ENCODE results near the gene FPR2. TPM values are rescaled to one million over a fixed set of nuclear protein-coding genes. Genes with fewer than 3 reads are reported as not detected.

Gene FPR2
- total and polyA plus RNA-seq, 2 of the 13 experiments (the other 11 are each of a cell fraction or from before 2014, with no cell fraction given) = not detected

DNA sequence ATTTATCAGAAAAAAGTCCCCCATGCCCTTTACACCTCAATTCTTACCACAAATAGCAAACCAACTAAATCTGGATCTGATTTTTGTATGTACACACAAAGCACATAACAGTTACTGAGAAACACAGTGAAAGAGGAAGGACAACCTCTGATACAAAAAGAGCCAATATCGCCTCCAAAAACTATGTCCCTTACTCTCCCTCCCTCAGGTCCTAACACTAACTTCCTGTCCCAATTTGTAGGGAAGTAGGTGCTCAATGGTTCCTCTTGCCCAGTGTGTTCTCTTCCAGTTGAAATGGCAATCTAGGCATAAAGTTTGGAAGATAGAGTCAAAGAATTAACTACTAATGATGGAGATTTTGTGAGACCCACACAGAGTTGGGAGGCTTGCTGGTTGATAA, 18.2 kb downstream of the FPR2 start (continued):
- TF ChIP-seq, protein P1, sequence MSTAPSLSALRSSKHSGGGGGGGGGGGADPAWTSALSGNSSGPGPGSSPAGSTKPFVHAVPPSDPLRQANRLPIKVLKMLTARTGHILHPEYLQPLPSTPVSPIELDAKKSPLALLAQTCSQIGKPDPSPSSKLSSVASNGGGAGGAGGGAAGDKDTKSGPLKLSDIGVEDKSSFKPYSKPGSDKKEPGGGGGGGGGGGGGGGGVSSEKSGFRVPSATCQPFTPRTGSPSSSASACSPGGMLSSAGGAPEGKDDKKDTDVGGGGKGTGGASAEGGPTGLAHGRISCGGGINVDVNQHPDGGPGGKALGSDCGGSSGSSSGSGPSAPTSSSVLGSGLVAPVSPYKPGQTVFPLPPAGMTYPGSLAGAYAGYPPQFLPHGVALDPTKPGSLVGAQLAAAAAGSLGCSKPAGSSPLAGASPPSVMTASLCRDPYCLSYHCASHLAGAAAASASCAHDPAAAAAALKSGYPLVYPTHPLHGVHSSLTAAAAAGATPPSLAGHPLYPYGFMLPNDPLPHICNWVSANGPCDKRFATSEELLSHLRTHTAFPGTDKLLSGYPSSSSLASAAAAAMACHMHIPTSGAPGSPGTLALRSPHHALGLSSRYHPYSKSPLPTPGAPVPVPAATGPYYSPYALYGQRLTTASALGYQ (CRISPR knock-in tag; IDR thresholded peaks at IDR 0.05) = no peak
- TF ChIP-seq, protein P2, sequence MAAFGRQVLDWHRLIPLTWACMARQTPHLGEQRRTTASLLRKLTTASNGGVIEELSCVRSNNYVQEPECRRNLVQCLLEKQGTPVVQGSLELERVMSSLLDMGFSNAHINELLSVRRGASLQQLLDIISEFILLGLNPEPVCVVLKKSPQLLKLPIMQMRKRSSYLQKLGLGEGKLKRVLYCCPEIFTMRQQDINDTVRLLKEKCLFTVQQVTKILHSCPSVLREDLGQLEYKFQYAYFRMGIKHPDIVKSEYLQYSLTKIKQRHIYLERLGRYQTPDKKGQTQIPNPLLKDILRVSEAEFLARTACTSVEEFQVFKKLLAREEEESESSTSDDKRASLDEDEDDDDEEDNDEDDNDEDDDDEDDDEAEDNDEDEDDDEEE (CRISPR knock-in tag; IDR thresholded peaks at IDR 0.05) = no peak

DNA sequence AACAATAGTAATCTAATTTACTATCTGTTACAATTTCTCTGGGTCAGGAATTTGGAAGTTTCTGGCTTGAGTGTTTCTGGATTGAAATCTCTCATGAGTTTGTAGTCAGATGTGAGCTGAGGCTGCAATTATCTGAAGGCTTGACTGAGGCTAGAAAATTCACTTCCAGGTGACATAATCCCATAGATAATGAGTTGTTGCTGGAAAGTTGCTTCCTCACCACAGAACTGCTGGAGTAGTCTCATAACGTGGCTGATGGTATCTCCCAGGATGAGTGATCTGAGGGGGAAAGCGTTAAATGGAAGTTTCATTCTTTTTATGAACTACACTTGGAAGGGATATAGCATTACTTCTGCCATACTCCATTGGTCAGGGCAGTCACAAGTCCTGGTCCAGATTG, 18.7 kb downstream of the FPR2 start:
- no TSS peak for BruUV-seq (replicated peaks)

DNA sequence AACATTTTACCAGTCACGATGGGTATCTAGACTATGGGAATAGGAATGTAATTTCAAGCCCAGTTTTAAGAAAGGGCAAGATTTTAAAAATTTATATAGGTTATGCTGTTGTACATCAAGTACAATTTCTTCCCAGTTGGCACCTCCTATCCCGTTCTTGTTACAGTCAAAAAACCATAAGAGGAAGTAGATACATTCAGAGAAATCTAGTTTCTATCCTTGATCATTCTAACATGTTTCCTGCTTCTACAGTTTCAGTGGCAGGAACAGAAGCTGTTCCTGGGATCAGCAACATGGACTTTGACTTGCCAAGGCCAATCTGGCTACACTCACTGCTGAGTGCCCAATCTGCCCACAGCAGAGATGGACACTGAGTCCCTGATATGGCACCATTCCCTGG, 19.3 kb downstream of the FPR2 start:
- no peak overlapping the region for H3K27ac ChIP-seq (ENCODE audit: extremely low read length, insufficient read depth, low read length)
- WGBS (ENCODE audit: low lambda C conversion rate) = 0% methylated on average over 2 of the region's 2 CpGs
- H3K79me2 ChIP-seq (ENCODE audit: insufficient read depth, low read length) = no peaks in the 10 kb centered on the region
- BruUV-seq (replicated peaks) = no TSS peak
- no peaks in the 10 kb centered on the region for H4K20me1 ChIP-seq (ENCODE audit: insufficient read depth, low read length)
- H3K27me3 ChIP-seq (ENCODE audit: control insufficient read depth in 1 of 2, insufficient read depth in 2 of 2, low read length in 2 of 2) = no peaks in the 10 kb centered on the region
- ChIA-PET POLR2A (no interaction called here), CTCF (ENCODE audit: low intra/inter-chr PET ratio, low total read pairs) (no interaction called here)
- H3K4me1 ChIP-seq (ENCODE audit: insufficient read depth, low read length) = no peaks in the 10 kb centered on the region
- in situ Hi-C loops (cut with HindIII; ENCODE audit: extremely low pct_ligation_motif_present, low pct_unique_long_range_greater_than_20kb) (no loop called here), intact Hi-C loops (cut with micrococcal nuclease; ENCODE audit: unreplicated experiment) (no loop called here)
- H3K9ac ChIP-seq (ENCODE audit: insufficient read depth, low read depth, low read length) = no peak overlapping the region
- FAIRE-seq = no peak
- H3K4me3 ChIP-seq (replicated peaks in 1 of 3; ENCODE audit: insufficient read depth in 1 of 3, low read depth in 2 of 3, low read length in 3 of 3) = no peak overlapping the region
- no peaks in the 10 kb centered on the region for H3K36me3 ChIP-seq (replicated peaks in 1 of 2; ENCODE audit: control insufficient read depth in 1 of 2, insufficient read depth in 2 of 2, low read length in 2 of 2)
- no peaks in the 10 kb centered on the region for H3K9me3 ChIP-seq (ENCODE audit: low read length)
- no peak for DNase-seq (ENCODE audit: low spot score)
- no peak for ATAC-seq
- H3K4me2 ChIP-seq (ENCODE audit: low read depth, low read length) = no peak overlapping the region
- no peak overlapping the region for H2AFZ ChIP-seq (ENCODE audit: low read length)
- TF ChIP-seq HCFC1 (IDR thresholded peaks at IDR 0.05; ENCODE audit: low read depth, low read length) = no peak
- TF ChIP-seq MED13 (CRISPR knock-in tag; IDR thresholded peaks at IDR 0.05) = no peak
- TF ChIP-seq, protein P3, sequence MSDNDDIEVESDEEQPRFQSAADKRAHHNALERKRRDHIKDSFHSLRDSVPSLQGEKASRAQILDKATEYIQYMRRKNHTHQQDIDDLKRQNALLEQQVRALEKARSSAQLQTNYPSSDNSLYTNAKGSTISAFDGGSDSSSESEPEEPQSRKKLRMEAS (IDR thresholded peaks at IDR 0.05) = no peak
- no peak for TF ChIP-seq ZNF607 (CRISPR knock-in tag; IDR thresholded peaks at IDR 0.05; ENCODE audit: borderline replicate concordance)
- TF ChIP-seq ZKSCAN1 (IDR thresholded peaks at IDR 0.05; ENCODE audit: low read length) = no peak
- no peak for TF ChIP-seq ZNF616 (CRISPR knock-in tag; IDR thresholded peaks at IDR 0.05; ENCODE audit: low read depth)
- no peak for TF ChIP-seq RFX1 (IDR thresholded peaks at IDR 0.05)
- TF ChIP-seq, protein P4, sequence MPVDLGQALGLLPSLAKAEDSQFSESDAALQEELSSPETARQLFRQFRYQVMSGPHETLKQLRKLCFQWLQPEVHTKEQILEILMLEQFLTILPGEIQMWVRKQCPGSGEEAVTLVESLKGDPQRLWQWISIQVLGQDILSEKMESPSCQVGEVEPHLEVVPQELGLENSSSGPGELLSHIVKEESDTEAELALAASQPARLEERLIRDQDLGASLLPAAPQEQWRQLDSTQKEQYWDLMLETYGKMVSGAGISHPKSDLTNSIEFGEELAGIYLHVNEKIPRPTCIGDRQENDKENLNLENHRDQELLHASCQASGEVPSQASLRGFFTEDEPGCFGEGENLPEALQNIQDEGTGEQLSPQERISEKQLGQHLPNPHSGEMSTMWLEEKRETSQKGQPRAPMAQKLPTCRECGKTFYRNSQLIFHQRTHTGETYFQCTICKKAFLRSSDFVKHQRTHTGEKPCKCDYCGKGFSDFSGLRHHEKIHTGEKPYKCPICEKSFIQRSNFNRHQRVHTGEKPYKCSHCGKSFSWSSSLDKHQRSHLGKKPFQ (CRISPR knock-in tag; IDR thresholded peaks at IDR 0.05; ENCODE audit: insufficient replicate concordance) = no peak
- no peak for TF ChIP-seq ZNF343 (CRISPR knock-in tag; IDR thresholded peaks at IDR 0.05)
- no peak for TF ChIP-seq IKZF4 (CRISPR knock-in tag; IDR thresholded peaks at IDR 0.05; ENCODE audit: borderline replicate concordance, low read depth, not compliant biosample characterization)
- TF ChIP-seq ARNTL (CRISPR knock-in tag; IDR thresholded peaks at IDR 0.05) = no peak

More for the DNA sequence above, 18.7 kb downstream of the FPR2 start:
- no peak for DNase-seq (ENCODE audit: low spot score)
- H3K4me3 ChIP-seq (replicated peaks in 1 of 3; ENCODE audit: insufficient read depth in 1 of 3, low read depth in 2 of 3, low read length in 3 of 3) = no peak overlapping the region
- in situ Hi-C loops (cut with HindIII; ENCODE audit: extremely low pct_ligation_motif_present, low pct_unique_long_range_greater_than_20kb) = no loop called here
- ChIA-PET POLR2A (no interaction called here), CTCF (ENCODE audit: low intra/inter-chr PET ratio, low total read pairs) (no interaction called here)
- no peak overlapping the region for H3K27ac ChIP-seq (ENCODE audit: extremely low read length, insufficient read depth, low read length)
- H3K4me2 ChIP-seq (ENCODE audit: low read depth, low read length) = no peak overlapping the region
- ATAC-seq = no peak
- H3K36me3 ChIP-seq (replicated peaks in 1 of 2; ENCODE audit: control insufficient read depth in 1 of 2, insufficient read depth in 2 of 2, low read length in 2 of 2) = no peaks in the 10 kb centered on the region
- no peaks in the 10 kb centered on the region for H3K4me1 ChIP-seq (ENCODE audit: insufficient read depth, low read length)
- no peaks in the 10 kb centered on the region for H3K79me2 ChIP-seq (ENCODE audit: insufficient read depth, low read length)
- intact Hi-C loops (cut with micrococcal nuclease; ENCODE audit: unreplicated experiment) = no loop called here
- no peak for FAIRE-seq
- no peaks in the 10 kb centered on the region for H3K27me3 ChIP-seq (ENCODE audit: control insufficient read depth in 1 of 2, insufficient read depth in 2 of 2, low read length in 2 of 2)
- H4K20me1 ChIP-seq (ENCODE audit: insufficient read depth, low read length) = no peaks in the 10 kb centered on the region
- H2AFZ ChIP-seq (ENCODE audit: low read length) = no peak overlapping the region
- H3K9ac ChIP-seq (ENCODE audit: insufficient read depth, low read depth, low read length) = no peak overlapping the region
- 0% methylated on average over 2 of the region's 2 CpGs for WGBS (ENCODE audit: low lambda C conversion rate)
- no peaks in the 10 kb centered on the region for H3K9me3 ChIP-seq (ENCODE audit: low read length)
- TF ChIP-seq NFE2L2 (IDR thresholded peaks at IDR 0.05; ENCODE audit: low read length) = no peak
- no peak for TF ChIP-seq ZNF121 (CRISPR knock-in tag; IDR thresholded peaks at IDR 0.05)

Data from HepG2 (cell line).